ENCODE results near the gene SLC35A1.

GRCh38 chr6:87553159-87553765, 80.5 kb downstream of the SLC35A1 start:
- TF ChIP-seq CTCF (IDR thresholded peaks at IDR 0.05) = no peak
- TF ChIP-seq POLR2A (IDR thresholded peaks at IDR 0.05) = no peak
- TF ChIP-seq POLR2AphosphoS5 (IDR thresholded peaks at IDR 0.05) = no peak
- TF ChIP-seq EP300 (IDR thresholded peaks at IDR 0.05; ENCODE audit: low read depth) = no peak

Measured in transverse colon (tissue), 4 donors.